ENCODE measurements around the gene RGCC.
"Not testable (repeated sequence)": the region's sequence is repeated elsewhere in the genome, so short reads cannot be mapped to it uniquely, and the experiment has no call there.

Gene RGCC

GRCh38 chr13:41456768-41457588, at the start of gene RGCC:
Gene RGCC (plus strand): TSS chr13:41457550. CDS start chr13:41457708, 158 bp downstream.
- DNase-seq = peak in 2 of 3 experiments; percentile 57 to 64

GRCh38 chr13:41408121-41408520, 49.2 kb upstream of the RGCC start:
- DNase-seq = no peak

- no peak for DNase-seq
These were observed 48.6 kb upstream of the RGCC start for GRCh38 chr13:41408746-41409145.

- no peak for DNase-seq
These were observed 47.7 kb upstream of the RGCC start for GRCh38 chr13:41409611-41410010.

- no peak for DNase-seq
These were observed 46.3 kb upstream of the RGCC start for GRCh38 chr13:41411060-41411459.

- peak in 2 of 3 experiments; percentile 1 to 29 for DNase-seq
These were observed 45.8 kb upstream of the RGCC start for GRCh38 chr13:41411522-41411921.

- no peak for DNase-seq
These were observed 43.5 kb upstream of the RGCC start for GRCh38 chr13:41413872-41414271.

- no peak for DNase-seq
These were observed 41.1 kb upstream of the RGCC start for GRCh38 chr13:41416276-41416675.

GRCh38 chr13:41418027-41418426, 39.3 kb upstream of the RGCC start:
- DNase-seq = no peak

GRCh38 chr13:41418731-41419130, 38.6 kb upstream of the RGCC start:
- DNase-seq = no peak

GRCh38 chr13:41419206-41419605, 38.1 kb upstream of the RGCC start:
- DNase-seq = no peak

GRCh38 chr13:41420146-41420545, 37.2 kb upstream of the RGCC start:
- DNase-seq = no peak

GRCh38 chr13:41421330-41421729, 36.0 kb upstream of the RGCC start:
- not testable (repeated sequence) for DNase-seq

- not testable (repeated sequence) for DNase-seq
These were observed 35.4 kb upstream of the RGCC start for GRCh38 chr13:41421983-41422382.

- DNase-seq = not testable (repeated sequence)
These were observed 34.1 kb upstream of the RGCC start for GRCh38 chr13:41423259-41423658.

- DNase-seq = not testable (repeated sequence)
These were observed 32.7 kb upstream of the RGCC start for GRCh38 chr13:41424675-41425074.

GRCh38 chr13:41426047-41426446, 31.3 kb upstream of the RGCC start:
- DNase-seq = no peak

GRCh38 chr13:41427666-41428065, 29.7 kb upstream of the RGCC start:
- no peak for DNase-seq

- no peak for DNase-seq
These were observed 29.2 kb upstream of the RGCC start for GRCh38 chr13:41428155-41428554.

GRCh38 chr13:41434030-41434429, 23.3 kb upstream of the RGCC start:
- not testable (repeated sequence) for DNase-seq

GRCh38 chr13:41434831-41435520, 22.4 kb upstream of the RGCC start:
- DNase-seq = no peak

GRCh38 chr13:41443969-41444368, 13.4 kb upstream of the RGCC start:
- no peak for DNase-seq

GRCh38 chr13:41452462-41452861, 4.9 kb upstream of the RGCC start:
- no peak for DNase-seq

- DNase-seq = no peak
These were observed 3.7 kb upstream of the RGCC start for GRCh38 chr13:41453620-41454019.

Measured in NCI-H1417 (cell line).